ENCODE data around the gene TRIM8. TPM values are rescaled to one million over a fixed set of nuclear protein-coding genes. Genes with fewer than 3 reads are reported as not detected.

TRIM8 gene
- total and polyA plus RNA-seq, 2 donors (not counting 3 experiments of a cell fraction or from before 2014, with no cell fraction given), result 74.1 to 114 TPM

DNA sequence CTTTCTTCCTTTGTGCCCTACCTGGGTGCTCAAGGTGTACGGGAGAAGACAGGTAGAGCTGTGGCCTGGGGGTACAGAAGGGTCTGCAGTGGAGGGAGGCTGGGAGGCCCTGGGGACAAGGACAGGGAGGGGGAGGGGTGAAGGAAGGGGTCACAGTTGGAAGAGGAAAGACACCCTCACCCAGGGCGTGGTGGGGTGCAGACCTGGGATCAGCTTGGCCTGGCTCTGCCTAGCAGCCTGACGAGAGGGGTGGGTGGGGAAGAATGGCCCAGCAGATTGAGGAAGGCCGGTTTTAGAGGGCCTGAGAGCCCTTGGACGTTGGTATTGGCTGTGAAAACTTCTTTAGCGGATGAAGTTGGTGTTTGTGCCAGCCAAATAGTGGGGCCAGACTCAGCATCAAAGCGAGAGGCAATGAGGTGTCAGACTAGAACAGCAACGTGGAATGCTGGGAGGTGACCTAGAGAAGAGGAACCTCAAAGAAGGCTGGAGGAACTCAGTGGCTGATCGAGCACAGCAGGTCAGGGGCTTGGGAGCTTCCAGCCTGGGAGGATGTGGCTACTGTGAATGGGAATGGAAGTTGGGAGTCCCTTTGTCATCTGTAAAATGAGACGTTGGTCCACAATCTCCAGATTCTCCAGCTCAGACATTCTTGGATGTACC, 18.1 kb upstream of the TRIM8 start:
- H3K9me3 ChIP-seq (replicated peaks; ENCODE audit: control insufficient read depth, insufficient read depth, low read length), result no peaks in the 10 kb centered on the region
- ChIA-PET CTCF (interaction anchor here (1.4 to 4.8 kb wide), 4 partner anchors 9 to 29 kb away, joined by 4 to 56 read pairs (median 14); no protein-coding TSS in a partner anchor), POLR2A (interaction anchor here (1.5 kb wide), 1 partner anchor 124 kb away, joined by 4 read pairs; the partner anchor contains the start of gene ACTR1A)
- no peaks in the 10 kb centered on the region for H3K9me1 ChIP-seq (replicated peaks; ENCODE audit: control insufficient read depth, extremely low read depth, insufficient read depth, low read length)
- no peak overlapping the region for H3K4me3 ChIP-seq (replicated peaks in 1 of 3; ENCODE audit: insufficient read depth in 1 of 3, low read depth in 1 of 3, low read length in 3 of 3)
- H2AFZ ChIP-seq (ENCODE audit: low read depth, low read length), result no peak overlapping the region
- H3K27me3 ChIP-seq (ENCODE audit: control insufficient read depth in 2 of 2, insufficient read depth in 2 of 2, low read length in 2 of 2), result no peaks in the 10 kb centered on the region
- peaks cover 47% of the 10 kb centered on the region for H3K4me1 ChIP-seq (ENCODE audit: control insufficient read depth, extremely low read depth, insufficient read depth, low read length)
- H3K79me2 ChIP-seq (ENCODE audit: control insufficient read depth, insufficient read depth, low read length), result no peaks in the 10 kb centered on the region
- intact Hi-C loops (cut with micrococcal nuclease) (no loop called here), dilution Hi-C loops (cut with MboI; ENCODE audit: extremely low pct_ligation_motif_present, low sequenced_read_pairs) (no loop called here)
- BruUV-seq (replicated peaks), result no TSS peak
- no peak for TF ChIP-seq FOS (IDR thresholded peaks at IDR 0.05; ENCODE audit: borderline replicate concordance, insufficient read depth, low read length)
- no peak for TF ChIP-seq JUN (IDR thresholded peaks at IDR 0.05; ENCODE audit: borderline replicate concordance, insufficient read depth, insufficient read length, low read depth)
- TF ChIP-seq EZH2 (IDR thresholded peaks at IDR 0.05; ENCODE audit: borderline replicate concordance, low read depth, low read length, severe bottlenecking), result no peak
- TF ChIP-seq POLR2AphosphoS5 (IDR thresholded peaks at IDR 0.05; ENCODE audit: insufficient read depth, low read depth, low read length), result no peak
- no peak for TF ChIP-seq MYC (IDR thresholded peaks at IDR 0.05; ENCODE audit: low read depth, low read length)
- no peak for TF ChIP-seq POLR2A (IDR thresholded peaks at IDR 0.05; ENCODE audit: low read depth, low read length)
- TF ChIP-seq, protein P1, sequence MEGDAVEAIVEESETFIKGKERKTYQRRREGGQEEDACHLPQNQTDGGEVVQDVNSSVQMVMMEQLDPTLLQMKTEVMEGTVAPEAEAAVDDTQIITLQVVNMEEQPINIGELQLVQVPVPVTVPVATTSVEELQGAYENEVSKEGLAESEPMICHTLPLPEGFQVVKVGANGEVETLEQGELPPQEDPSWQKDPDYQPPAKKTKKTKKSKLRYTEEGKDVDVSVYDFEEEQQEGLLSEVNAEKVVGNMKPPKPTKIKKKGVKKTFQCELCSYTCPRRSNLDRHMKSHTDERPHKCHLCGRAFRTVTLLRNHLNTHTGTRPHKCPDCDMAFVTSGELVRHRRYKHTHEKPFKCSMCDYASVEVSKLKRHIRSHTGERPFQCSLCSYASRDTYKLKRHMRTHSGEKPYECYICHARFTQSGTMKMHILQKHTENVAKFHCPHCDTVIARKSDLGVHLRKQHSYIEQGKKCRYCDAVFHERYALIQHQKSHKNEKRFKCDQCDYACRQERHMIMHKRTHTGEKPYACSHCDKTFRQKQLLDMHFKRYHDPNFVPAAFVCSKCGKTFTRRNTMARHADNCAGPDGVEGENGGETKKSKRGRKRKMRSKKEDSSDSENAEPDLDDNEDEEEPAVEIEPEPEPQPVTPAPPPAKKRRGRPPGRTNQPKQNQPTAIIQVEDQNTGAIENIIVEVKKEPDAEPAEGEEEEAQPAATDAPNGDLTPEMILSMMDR (IDR thresholded peaks at IDR 0.05; ENCODE audit: extremely low read depth in 1 of 2, insufficient read depth in 1 of 2, low read depth in 1 of 2, low read length in 2 of 2), result no peak
- TF ChIP-seq GATA2 (IDR thresholded peaks at IDR 0.05; ENCODE audit: insufficient read depth, insufficient read length, low read depth, low read length), result no peak
- TF ChIP-seq, protein P2, sequence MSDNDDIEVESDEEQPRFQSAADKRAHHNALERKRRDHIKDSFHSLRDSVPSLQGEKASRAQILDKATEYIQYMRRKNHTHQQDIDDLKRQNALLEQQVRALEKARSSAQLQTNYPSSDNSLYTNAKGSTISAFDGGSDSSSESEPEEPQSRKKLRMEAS (IDR thresholded peaks at IDR 0.05; ENCODE audit: insufficient read depth, insufficient read length), result no peak
- H3K9ac ChIP-seq (replicated peaks; ENCODE audit: extremely low read depth, insufficient read depth, low read length), result no peak overlapping the region
- H4K20me1 ChIP-seq (replicated peaks; ENCODE audit: control insufficient read depth, extremely low read depth, insufficient read depth, low read length), result no peaks in the 10 kb centered on the region
- FAIRE-seq (no peak), DNase-seq (ENCODE audit: low read depth, low spot score) (no peak)
- H3K4me2 ChIP-seq (ENCODE audit: insufficient read depth, low read length), result no peak overlapping the region
- H3K27ac ChIP-seq (ENCODE audit: insufficient read depth, low read depth, low read length), result no peak overlapping the region
- peaks cover 0 to 1% of the 10 kb centered on the region in 2 experiments for H3K36me3 ChIP-seq (ENCODE audit: control insufficient read depth in 2 of 2, extremely low read depth in 1 of 2, insufficient read depth in 2 of 2, low read length in 2 of 2)

Measured in endothelial cell of umbilical vein (primary cell).